NCI-H2107 treated with DMSO at 0.1 percent for 48 hours (cell line): Measurements from ENCODE around the gene TEX14.

ENCODE experiments used
- DNase-seq: peaks from one replicate; lab custom pipeline; 2025; ENCODE audit not compliant: unreplicated experiment; lab: John Stamatoyannopoulos, UW

TEX14 gene

DNA sequence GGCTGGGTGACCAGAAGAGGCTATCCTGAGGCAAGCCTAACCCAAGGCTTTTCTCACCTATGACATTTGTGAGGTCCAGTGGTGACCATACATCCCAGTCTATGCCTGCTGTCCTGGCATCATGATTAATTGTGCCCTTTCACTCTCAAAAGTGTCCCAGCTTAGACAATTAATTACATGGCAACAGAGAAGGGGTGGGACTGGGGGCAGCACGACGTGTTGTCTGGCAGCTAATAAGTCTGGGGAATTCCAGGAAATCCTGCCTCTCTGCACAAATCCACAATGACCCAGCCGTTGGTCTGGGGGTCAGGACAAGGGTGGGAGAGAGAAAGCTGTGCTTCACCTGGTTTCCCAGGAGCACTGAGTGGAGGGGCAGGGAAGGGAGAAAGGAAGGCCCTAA is 163.4 kb downstream of the TEX14 start:
- DNase-seq = no peak

DNA sequence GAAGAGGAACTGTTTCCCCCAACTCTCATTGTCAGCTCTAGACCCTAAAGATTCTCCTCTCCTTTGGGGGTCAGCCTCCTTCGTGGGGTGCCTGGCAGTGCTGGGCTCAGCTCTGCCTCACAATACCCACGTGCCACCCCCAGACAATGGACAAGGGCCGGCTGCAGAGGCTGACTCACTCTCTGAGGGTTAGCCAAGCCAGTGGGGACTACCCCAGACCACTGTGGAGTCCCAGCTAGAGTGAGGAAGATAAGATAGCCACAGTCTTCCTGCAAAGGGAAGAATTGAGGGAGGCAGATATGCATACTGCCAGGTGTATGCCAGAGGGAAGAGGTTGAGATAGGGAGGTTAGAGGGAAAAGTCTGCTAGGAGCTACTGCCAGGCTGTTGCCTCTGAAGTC is 163.9 kb downstream of the TEX14 start:
- DNase-seq = no peak

DNA sequence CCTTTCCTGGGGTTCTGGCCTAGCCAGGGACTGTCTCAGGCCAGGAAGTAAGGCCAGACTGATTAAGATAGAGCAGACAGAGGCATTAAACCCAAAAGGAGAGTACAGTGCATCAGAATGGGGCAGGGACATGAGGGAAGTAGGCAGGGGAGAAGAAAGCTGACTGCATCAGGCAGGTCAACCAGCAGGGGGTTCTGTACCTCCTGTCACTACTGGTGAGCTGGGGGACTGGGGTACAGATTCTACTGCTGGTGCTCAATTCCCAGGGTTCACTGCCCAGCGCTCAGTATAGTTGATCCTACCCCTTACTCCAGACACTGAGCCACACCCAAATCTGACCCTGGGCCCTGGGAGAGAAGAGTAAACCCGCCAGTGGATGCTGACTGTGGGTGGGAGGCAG is 164.5 kb downstream of the TEX14 start:
- no peak for DNase-seq

DNA sequence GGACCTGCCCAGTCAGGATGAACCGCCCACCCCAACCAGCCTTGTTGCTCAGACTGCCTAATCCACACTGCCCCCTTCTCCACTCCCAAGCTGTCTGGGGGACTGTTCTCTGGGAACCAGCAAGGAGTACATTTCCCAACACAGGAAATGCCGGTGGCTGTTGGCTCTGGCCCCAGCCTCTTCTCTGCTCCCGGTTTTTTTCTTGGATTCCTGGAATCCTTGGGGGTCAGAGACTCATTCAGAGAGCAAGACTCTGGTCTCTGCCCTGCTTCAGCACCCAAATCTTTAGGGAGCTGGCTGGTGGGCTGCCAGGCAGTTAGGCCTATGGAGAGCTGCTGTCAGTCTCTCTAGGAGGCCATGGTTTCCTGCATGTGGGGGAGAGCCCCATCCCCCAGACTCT is 166.6 kb downstream of the TEX14 start:
- no peak for DNase-seq

DNA sequence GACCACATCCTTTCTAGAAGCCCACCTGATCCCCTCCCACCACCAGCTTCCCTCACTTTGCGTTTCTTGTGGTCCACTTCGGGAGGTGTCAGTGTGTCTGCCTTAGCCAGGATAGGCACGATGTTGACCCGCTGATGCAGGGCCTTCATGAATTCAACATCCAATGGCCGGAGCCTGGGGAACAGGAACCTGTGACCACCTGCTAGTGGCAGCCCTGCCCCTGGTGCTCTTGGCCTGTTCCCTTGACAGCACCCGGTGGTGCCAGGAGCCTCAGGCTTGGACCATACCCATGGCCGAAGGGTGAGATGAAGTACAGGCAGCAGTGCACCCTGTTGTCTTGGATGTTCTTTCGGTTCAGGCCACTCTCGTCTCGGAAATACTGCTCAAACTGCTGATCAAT is 170.2 kb downstream of the TEX14 start:
- DNase-seq = no peak

DNA sequence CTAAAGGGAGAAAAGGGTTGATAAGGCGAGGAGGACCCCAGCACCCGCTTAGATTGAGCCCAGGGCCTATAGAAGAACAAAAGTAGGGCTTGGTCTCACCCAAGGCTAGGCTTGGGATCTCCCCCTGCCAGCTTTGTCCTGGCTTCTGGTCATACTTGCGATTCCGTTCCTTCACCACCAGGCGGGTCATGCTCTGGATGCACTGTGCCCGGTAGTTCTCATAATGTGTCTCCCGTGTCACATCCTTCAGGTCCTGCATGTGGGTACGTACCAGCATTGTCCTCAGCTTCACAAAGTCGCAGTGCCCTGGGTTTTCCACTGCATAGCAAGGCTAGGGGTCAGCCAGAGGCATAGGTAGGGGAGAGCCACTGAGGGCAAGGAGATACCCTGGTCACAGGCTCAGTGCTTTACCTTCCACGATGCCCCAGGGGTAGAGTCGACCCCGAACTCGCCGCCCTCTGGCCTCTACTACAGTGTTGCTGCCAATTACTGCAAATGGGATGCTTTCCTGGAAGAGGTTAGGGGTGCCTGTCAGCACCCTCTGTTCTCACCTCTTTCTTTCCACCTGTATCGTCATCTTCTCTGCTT is 170.9 kb downstream of the TEX14 start:
- DNase-seq = no peak

DNA sequence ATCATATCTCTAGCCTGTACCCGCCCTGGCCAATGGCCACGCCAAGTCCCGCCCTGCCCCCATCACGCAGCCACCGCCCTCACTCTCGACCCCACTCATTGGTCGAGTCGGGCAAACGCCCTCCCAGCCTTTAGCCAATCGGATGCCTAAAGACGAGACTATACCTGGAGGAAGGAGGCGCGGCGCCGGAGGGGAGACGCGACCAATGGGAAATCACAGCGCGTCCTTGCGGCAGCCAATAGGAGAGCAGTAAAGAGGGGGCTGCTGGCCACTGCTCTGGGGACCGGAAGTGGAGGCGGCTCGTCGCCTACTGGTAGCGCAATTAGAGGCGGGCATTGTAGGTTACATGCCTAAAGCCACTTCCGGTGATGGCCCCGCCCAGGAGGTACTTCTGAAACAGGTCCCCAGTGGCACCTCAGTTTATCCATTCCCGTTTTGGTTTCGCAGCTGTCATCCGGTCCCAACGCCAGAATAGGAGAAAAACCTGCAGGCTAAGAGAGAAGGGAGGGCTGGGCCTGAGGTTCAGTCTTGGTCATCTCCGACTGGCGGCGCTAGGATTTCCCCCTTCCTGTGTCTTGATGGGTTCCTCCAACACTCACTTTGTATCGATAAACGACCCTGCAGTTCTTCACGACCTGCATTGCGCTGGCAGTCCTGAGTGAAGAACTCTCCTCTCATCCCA is 173.8 kb downstream of the TEX14 start:
- peak; percentile 100 for DNase-seq

DNA sequence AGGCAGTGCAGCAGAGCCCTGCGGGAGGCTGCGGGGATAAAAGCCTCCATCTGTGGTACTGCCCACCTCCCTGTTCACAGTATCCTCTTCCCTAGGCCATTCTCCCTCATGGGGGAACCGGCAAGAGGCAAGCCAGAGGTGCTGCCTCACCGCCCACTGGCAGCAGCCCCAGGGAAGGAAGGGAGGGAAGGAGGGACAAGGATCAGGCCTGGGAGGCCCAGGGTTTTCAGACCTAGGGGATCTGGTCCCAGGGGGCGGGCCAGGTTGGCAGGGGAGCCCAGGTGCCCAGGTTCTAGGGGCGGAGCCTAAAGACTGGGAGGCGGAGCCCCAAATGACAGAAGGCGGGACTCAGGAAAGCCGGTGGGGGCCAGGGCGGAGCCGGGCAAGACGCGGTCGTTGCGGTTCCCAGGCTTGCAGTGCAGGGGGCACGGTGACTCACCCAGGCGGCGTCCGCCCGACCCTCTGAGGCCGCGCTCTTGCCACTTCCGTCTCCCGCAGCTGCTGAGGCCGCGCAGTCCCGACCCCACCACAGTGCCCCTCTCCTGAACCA is 174.4 kb downstream of the TEX14 start:
- no peak for DNase-seq

DNA sequence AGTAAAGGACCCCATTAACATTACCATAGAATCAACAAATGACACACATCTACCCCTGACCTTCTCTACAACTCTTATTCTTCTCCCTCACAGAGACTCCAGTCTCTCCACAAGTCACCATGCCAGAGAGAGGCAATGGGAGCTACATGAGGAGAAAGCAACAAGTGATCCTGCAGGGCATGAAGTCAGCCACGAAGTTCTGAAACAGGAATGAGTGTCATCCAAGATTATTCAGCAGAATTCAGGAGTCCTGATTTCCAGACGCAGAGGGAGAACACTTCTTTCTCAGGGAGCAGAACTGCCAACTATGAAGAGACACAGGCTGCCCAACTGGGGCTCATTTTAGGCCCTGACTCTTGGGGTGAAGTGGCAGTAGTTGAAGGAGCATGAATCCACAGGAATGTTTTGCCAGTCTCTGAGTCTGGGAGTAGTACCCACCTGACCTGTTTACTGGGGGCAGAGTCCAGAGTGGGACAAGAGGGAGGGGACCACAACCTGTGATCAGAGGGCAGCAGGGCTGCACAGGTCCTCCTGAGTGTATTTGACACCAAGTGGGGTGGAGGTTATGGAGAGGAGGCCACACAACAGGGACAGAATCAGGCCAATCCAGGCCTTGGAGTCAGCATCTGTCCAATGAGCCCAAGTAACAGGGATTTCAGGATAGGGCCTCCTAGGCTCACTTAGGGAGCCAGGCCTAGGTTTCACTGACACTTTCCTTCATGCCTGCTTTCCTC is 175.0 kb downstream of the TEX14 start:
- no peak for DNase-seq

DNA sequence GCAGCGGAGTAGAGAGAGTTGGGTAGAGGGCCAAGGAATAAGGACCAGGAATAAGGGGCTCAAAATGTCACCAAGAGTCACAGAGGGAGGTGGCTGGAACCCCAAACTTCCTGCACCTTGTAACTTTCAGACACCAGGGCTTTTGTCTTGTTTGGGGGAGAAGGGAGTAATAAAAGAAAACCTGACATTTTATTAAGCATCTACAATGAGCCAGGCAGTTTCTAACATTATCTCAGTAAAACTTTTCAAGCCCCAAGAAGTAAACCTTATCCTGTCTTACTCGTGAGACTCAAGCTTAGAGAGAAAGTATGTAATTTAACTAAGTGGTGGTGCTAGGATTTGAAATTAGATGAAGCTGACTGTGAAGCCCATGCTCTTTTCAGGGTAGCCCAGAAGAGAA is 176.6 kb downstream of the TEX14 start:
- DNase-seq = no peak

DNA sequence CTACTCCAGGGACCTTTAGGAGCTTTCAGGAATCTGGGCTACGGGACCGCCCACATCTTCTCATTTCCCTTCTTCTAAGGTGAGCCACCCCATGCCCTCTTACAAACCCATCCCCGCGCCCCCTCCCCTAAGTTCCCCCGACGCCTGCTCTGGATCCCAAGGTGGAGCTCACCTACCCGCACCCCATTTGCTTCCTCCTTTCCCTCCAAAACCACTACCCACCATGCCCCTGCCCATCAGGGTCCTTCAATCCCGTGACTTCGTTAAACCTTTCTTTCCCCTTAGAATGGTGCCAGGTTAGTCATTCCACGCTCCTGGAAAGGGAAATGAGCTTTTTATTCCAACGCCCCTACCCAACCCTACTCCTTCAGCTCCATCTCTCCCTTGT is 177.1 kb downstream of the TEX14 start:
- no peak for DNase-seq

DNA sequence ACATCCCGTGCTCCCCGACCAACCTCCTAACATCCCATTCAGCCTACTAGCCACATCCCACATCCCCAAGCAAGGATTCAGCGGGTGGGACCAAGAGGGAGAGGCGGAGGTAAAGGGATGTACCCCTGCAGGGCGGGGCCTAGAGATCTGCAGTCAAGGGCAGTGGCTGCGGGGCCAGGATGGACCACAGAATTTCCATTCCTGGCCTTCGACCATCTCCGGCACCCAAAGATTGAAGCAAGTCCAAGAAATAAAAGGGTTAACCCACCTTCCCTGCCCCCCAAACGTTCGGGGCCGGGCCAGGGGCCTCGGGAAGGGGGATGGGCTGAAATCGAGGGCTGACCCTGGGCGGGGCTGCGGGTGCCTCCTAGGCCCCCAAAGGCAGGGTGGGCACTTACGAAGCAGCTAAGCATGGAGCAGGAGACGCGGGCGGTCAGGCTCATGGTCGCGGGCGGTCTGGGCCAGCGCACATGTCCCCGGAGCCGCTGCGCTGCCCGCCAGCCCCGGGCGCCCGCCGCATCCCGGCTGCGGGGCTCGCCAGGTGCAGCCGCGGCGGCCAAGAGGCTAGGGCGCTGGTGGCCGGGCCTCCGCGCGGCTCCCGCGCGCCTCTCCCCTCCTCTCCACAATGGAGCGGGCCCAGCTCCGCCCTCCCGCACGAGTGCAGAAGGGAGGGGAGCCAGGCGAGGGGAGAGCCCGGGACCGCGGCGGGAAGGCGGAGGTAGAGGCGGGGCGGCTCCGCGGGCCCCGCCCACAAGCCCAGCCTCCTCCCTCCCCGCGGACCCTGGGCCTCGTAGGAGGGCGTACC is 177.7 kb downstream of the TEX14 start, which contains the start of gene MTMR4:
Gene MTMR4, minus strand, starts transcription at position 674 of the 805 bp plus-strand sequence. Its CDS starts 231 bp downstream, at position 443.
- DNase-seq = peak; percentile 32

DNA sequence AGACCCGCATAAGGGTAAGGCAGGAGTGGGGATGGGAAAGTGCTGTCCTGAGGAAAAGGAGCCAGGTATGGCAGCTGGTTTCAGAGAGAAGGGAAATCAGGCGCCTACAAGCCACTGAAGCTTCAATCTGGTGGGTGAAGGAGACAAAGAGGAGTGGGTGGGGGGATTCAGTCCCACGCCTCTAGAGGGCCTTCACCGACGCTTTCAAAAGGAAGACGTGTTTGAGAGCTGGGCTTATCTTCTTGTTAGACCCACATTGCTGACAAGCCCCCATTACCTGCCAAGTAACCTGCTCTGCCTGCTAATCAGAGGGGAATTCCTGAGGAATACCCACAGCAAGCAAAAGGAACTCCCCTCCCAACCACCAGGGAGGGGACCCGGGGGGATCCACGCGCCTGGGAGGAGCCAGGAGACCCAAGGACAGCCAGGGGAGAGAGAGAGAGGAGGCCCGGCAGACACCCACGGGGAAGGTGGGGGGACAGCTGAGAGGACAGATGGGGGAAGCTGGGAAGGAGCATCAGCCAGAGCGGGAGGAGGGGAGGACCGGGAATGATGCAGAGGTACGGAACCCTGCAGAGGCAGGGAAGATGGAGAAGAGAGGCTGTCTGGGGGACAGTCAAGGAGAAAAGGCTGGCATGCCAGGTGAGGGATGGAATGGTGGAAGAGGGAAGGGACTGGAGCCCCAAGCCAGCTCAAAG is 178.4 kb downstream of the TEX14 start:
- no peak for DNase-seq

DNA sequence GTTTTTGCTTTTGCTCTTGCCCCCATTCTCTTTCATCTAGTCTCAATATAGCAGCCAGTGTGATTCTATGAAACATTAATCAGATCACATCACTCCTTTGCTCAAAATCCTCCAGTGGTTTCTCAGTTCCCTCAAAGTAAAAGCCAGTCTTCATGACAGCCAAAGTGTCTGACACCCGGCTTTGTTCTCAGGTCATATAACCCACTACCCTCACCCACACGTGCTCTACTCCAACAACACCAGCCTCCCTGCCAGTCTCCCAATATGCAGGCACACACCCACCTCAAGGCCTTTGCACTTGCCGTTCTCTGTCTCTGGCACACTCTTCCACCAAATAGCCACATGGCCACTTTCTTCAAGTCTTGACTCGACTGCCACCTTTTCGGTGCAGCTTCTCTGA is 181.8 kb downstream of the TEX14 start:
- no peak for DNase-seq

DNA sequence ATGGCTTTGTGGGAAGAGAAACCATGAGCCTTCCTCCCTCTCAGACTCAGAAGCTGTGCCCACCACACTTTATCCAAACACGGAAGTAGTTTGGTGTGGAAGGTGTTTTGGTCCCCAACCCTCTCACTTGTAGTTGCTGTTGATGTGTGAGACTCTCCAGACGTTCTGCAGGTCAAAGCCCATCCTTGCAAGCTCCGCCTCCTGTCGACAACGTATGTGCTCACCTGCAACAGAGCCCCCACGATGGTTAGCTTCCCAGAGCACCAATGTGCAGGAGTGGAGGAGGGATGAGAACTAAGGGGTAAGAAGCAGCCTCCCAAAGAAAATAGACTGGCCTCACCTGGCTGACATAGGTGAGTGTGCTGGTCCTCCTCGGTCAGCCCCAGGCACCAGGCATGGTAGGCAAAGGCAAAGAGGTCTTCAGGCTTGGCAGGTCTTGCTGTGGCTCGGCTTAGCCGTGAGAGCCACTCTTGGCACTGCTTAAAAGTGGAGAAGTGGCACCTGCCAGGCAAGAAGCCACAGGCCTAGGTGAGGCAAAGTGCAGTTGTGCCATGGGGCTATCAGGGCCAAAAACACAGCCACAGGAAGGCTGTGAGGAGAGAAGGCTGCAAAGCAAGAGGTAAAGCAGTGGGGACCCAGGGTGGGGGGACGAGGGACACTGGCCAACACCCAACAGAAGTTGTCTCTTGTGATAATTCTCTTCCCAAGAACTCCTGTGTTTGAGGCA is 183.3 kb downstream of the TEX14 start:
- no peak for DNase-seq

DNA sequence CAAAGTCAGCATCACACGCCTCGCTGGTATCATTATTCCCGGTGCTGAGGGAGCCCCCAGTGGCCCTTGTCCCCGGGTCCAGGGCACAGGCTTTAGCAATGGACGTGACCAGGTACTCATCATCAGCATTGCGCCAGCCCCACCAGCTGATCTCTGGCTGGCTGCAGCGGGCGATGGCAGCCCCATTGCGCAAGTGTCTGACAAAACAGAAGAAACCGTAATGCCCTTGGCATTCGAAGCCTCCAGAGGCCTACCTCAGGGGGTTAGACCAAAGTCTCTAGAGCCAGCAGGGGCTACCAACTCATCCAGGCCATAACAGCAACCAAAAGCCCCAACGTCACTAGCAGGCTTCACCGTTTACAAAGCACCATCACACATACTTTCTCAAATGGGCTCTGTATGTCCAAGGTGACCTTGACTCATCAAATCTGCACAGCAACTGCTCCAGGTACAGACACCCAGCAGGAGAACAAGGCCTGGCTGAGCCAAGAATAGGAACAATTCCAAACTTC is 184.7 kb downstream of the TEX14 start:
- no peak for DNase-seq
